Activated CD4-positive, CD25-positive, alpha-beta regulatory T cell treated with anti-CD3 and anti-CD28 coated beads, Interleukin-2, amount 50 U/mL, for 24 hours (primary cell): Measurements from ENCODE around the gene CIT.
"Not testable (repeated sequence)": the region's sequence is repeated elsewhere in the genome, so short reads cannot be mapped to it uniquely, and the experiment has no call there.

ENCODE experiments used
- ATAC-seq, 2 donors: fragments of 150-1000 bp; cut with Tn5 transposase; one replicate each; pipeline ENCODE4 v1.10.0; 2021; ENCODE audit warnings: mild to moderate bottlenecking in 1 of 2, moderate library complexity in 1 of 2

The CIT gene

GRCh38 chr12:119729871-119730270, 147.2 kb downstream of the CIT start:
- no peak for ATAC-seq

- no peak for ATAC-seq
These were observed 148.7 kb downstream of the CIT start for GRCh38 chr12:119728444-119728745.

- no peak for ATAC-seq
These were observed 149.3 kb downstream of the CIT start for GRCh38 chr12:119727600-119728443.

GRCh38 chr12:119725523-119725922, 151.6 kb downstream of the CIT start:
- ATAC-seq = no peak

GRCh38 chr12:119721306-119721705, 155.8 kb downstream of the CIT start:
- ATAC-seq = no peak

- ATAC-seq = no peak
These were observed 156.8 kb downstream of the CIT start for GRCh38 chr12:119720349-119720748.

- ATAC-seq = no peak
These were observed 159.0 kb downstream of the CIT start for GRCh38 chr12:119718141-119718540.

GRCh38 chr12:119715268-119715620, 161.9 kb downstream of the CIT start:
- ATAC-seq = no peak

- ATAC-seq = peak in 1 of 2 donors; percentile 53
These were observed 162.4 kb downstream of the CIT start for GRCh38 chr12:119714614-119715267.

GRCh38 chr12:119713551-119714031, 163.5 kb downstream of the CIT start:
- ATAC-seq = no peak

GRCh38 chr12:119712721-119713120, 164.4 kb downstream of the CIT start:
- ATAC-seq = no peak

GRCh38 chr12:119711693-119712092, 165.4 kb downstream of the CIT start:
- ATAC-seq = no peak

GRCh38 chr12:119710965-119711551, 166.1 kb downstream of the CIT start:
- no peak for ATAC-seq

GRCh38 chr12:119710374-119710964, 166.7 kb downstream of the CIT start:
- no peak for ATAC-seq

GRCh38 chr12:119706427-119706826, 170.7 kb downstream of the CIT start:
- ATAC-seq = not testable (repeated sequence)

GRCh38 chr12:119705182-119705581, 171.9 kb downstream of the CIT start:
- no peak for ATAC-seq

- no peak for ATAC-seq
These were observed 172.9 kb downstream of the CIT start for GRCh38 chr12:119704065-119704747.

GRCh38 chr12:119700078-119700477, 177.0 kb downstream of the CIT start:
- ATAC-seq = no peak

GRCh38 chr12:119699199-119699760, 177.8 kb downstream of the CIT start:
- no peak for ATAC-seq

- no peak for ATAC-seq
These were observed 180.2 kb downstream of the CIT start for GRCh38 chr12:119696943-119697342.

- no peak for ATAC-seq
These were observed 182.1 kb downstream of the CIT start for GRCh38 chr12:119695034-119695433.

GRCh38 chr12:119694111-119694510, 183.0 kb downstream of the CIT start:
- ATAC-seq = no peak

GRCh38 chr12:119693511-119693910, 183.6 kb downstream of the CIT start:
- no peak for ATAC-seq
